Measurements from ENCODE around the gene PFN1. TPM values are rescaled to one million over a fixed set of nuclear protein-coding genes. Genes with fewer than 3 reads are reported as not detected.
"Not testable (repeated sequence)": the region's sequence is repeated elsewhere in the genome, so short reads cannot be mapped to it uniquely, and the experiment has no call there.

PFN1 gene
- total RNA-seq, 2 experiments from 2014 or later = 1,812 to 1,876 TPM

GRCh38 chr17:4932756-4933155 lies 15.6 kb downstream of the PFN1 start:
- H3K9me3 Mint-ChIP-seq = no peaks in the 10 kb centered on the region
- H3K27ac Mint-ChIP-seq = no peak overlapping the region
- H3K27me3 Mint-ChIP-seq (ENCODE audit: low read depth) = peaks cover 2% of the 10 kb centered on the region
- peaks cover 13% of the 10 kb centered on the region for H3K36me3 Mint-ChIP-seq (ENCODE audit: low read depth)
- no peak for DNase-seq
- peaks cover 18% of the 10 kb centered on the region for H3K4me1 Mint-ChIP-seq (ENCODE audit: low read depth)
- intact Hi-C loops (cut with micrococcal nuclease) = no loop called here
- H3K4me3 Mint-ChIP-seq = no peak overlapping the region
- CTCF ChIA-PET = no interaction called here

GRCh38 chr17:4931963-4932362 lies 16.4 kb downstream of the PFN1 start, which contains the start of gene GP1BA:
Gene GP1BA (plus strand): TSS chr17:4932277. CDS start chr17:4932605, 328 bp downstream.
- peaks cover 18% of the 10 kb centered on the region for H3K4me1 Mint-ChIP-seq (ENCODE audit: low read depth)
- intact Hi-C loops (cut with micrococcal nuclease) = no loop called here
- no peak for DNase-seq
- H3K27me3 Mint-ChIP-seq (ENCODE audit: low read depth) = peaks cover 2% of the 10 kb centered on the region
- no peaks in the 10 kb centered on the region for H3K9me3 Mint-ChIP-seq
- H3K27ac Mint-ChIP-seq = no peak within 1 kb of the TSS
- no peak within 1 kb of the TSS for H3K4me3 Mint-ChIP-seq
- CTCF ChIA-PET = no interaction called here
- H3K36me3 Mint-ChIP-seq (ENCODE audit: low read depth) = peaks cover 9% of the 10 kb centered on the region

GRCh38 chr17:4928881-4929280 lies 19.4 kb downstream of the PFN1 start:
- H3K9me3 Mint-ChIP-seq = no peaks in the 10 kb centered on the region
- H3K36me3 Mint-ChIP-seq (ENCODE audit: low read depth) = peaks cover 3% of the 10 kb centered on the region
- H3K4me3 Mint-ChIP-seq = no peak overlapping the region
- DNase-seq = no peak
- H3K4me1 Mint-ChIP-seq (ENCODE audit: low read depth) = peaks cover 6% of the 10 kb centered on the region
- CTCF ChIA-PET = no interaction called here
- H3K27ac Mint-ChIP-seq = no peak overlapping the region
- intact Hi-C loops (cut with micrococcal nuclease) = no loop called here
- H3K27me3 Mint-ChIP-seq (ENCODE audit: low read depth) = peaks cover 1% of the 10 kb centered on the region

GRCh38 chr17:4926577-4927335 lies 21.6 kb downstream of the PFN1 start:
- not testable (repeated sequence) for H3K4me1 Mint-ChIP-seq (ENCODE audit: low read depth)
- CTCF ChIA-PET = interaction anchor here (0.7 kb wide), 1 partner anchor 86 kb away, joined by 5 read pairs; no protein-coding TSS in a partner anchor

DNA sequence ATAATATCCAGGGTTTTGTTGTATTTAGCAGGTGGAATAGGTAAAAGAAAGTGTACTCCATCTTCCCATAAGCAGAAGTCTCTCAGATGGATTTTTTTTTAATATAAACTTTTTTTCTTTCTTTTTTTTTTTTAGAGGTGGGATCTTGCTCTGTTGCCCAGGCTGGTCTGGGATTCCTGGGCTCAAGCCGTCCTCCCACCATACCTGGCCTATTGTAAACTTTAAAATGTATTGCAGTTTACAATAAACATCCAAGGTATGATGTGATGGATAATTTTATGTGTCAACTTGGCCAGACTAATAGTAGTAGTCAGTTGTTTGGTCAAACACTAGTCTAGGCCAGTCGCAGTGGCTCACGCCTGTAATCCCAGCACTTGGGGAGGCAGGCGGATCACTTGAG lies 27.0 kb downstream of the PFN1 start:
- Mint-ChIP-seq H3K36me3 (ENCODE audit: low read depth) (no peaks in the 10 kb centered on the region), H3K4me3 (no peak overlapping the region), H3K9me3 (no peaks in the 10 kb centered on the region), H3K27me3 (ENCODE audit: low read depth) (no peaks in the 10 kb centered on the region), H3K27ac (no peak overlapping the region), H3K4me1 (ENCODE audit: low read depth) (no peaks in the 10 kb centered on the region)
- no peak for DNase-seq
- CTCF ChIA-PET = no interaction called here
- intact Hi-C loops (cut with micrococcal nuclease) = no loop called here

More at GRCh38 chr17:4926577-4927335, 21.6 kb downstream of the PFN1 start:
- H3K4me3 Mint-ChIP-seq; H3K27ac Mint-ChIP-seq; H3K36me3 Mint-ChIP-seq (ENCODE audit: low read depth); H3K27me3 Mint-ChIP-seq (ENCODE audit: low read depth); H3K9me3 Mint-ChIP-seq; intact Hi-C loops (cut with micrococcal nuclease); DNase-seq: not testable (repeated sequence)

DNA sequence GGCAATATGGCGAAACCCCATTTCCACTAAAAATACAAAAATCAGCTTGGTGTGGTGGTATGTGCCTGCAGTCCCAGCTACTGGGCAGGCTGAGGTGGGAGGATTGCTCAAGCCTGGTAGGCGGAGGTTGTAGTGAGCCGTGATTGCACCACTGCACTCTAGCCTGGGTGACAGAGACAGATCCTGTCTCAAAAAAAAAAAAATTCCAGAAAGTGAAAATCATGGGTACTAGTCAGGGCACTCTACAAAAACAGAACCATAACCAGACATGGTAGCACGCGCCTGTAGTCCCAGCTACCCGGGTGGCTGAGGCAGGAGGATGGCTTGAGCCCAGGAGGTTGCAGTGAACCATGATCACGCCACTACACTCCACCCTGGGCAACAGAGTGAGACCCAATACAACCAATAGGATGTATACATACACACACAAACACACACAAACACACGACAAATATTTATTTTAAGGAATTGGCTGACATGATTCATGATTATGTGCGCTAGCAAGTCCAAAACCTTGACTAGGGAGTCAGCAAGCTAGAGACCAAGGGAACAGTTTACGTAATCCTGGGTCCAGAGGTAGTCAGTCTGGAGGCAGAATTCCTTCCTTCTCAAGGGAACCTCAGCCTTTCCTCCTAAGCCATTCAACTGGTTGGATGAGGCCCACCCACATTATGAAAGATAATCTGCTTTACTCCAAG lies 27.8 kb downstream of the PFN1 start:
- Mint-ChIP-seq H3K27ac (no peak overlapping the region), H3K4me3 (no peak overlapping the region), H3K9me3 (no peaks in the 10 kb centered on the region), H3K27me3 (ENCODE audit: low read depth) (no peaks in the 10 kb centered on the region), H3K4me1 (ENCODE audit: low read depth) (no peaks in the 10 kb centered on the region), H3K36me3 (ENCODE audit: low read depth) (no peaks in the 10 kb centered on the region)
- DNase-seq = no peak
- intact Hi-C loops (cut with micrococcal nuclease) = no loop called here
- CTCF ChIA-PET = no interaction called here

DNA sequence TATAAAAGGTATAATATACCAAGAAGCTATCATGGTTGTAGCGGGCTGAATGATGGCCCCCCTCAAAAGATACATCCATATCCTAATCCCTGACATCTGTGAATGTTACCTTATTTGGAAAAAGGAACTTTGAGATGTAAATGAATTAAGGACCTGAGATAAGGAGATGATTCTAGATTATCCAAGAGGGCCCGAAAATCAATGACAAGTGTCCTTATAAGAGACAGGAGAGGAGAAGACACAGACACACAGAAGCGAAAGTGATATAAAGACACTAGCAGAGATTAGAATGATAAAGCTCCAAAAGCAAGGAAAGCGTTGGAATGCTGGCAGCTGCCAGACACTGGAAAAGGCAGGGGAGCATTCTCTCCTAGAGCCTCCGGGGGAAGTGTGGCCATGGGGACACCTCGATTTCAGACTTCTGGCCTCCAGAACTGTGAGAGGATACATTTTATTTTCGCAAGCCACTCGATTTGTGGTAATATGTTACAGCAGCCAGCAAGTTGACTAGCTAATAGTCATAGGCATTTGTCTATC lies 28.8 kb downstream of the PFN1 start:
- CTCF ChIA-PET = no interaction called here
- intact Hi-C loops (cut with micrococcal nuclease) = no loop called here
- DNase-seq = no peak

GRCh38 chr17:4914551-4914950 lies 33.8 kb downstream of the PFN1 start:
- H3K9me3 Mint-ChIP-seq; H3K4me3 Mint-ChIP-seq; H3K4me1 Mint-ChIP-seq (ENCODE audit: low read depth); intact Hi-C loops (cut with micrococcal nuclease); H3K27me3 Mint-ChIP-seq (ENCODE audit: low read depth); H3K36me3 Mint-ChIP-seq (ENCODE audit: low read depth); H3K27ac Mint-ChIP-seq; DNase-seq; CTCF ChIA-PET: not testable (repeated sequence)

More for the DNA sequence above, 28.8 kb downstream of the PFN1 start:
- Mint-ChIP-seq H3K36me3 (ENCODE audit: low read depth) (no peaks in the 10 kb centered on the region), H3K9me3 (no peaks in the 10 kb centered on the region), H3K4me3 (no peak overlapping the region), H3K4me1 (ENCODE audit: low read depth) (no peaks in the 10 kb centered on the region), H3K27ac (no peak overlapping the region), H3K27me3 (ENCODE audit: low read depth) (no peaks in the 10 kb centered on the region)

- DNase-seq = no peak
- intact Hi-C loops (cut with micrococcal nuclease) = no loop called here
- Mint-ChIP-seq H3K36me3 (ENCODE audit: low read depth) (no peaks in the 10 kb centered on the region), H3K4me1 (ENCODE audit: low read depth) (no peaks in the 10 kb centered on the region), H3K27me3 (ENCODE audit: low read depth) (no peaks in the 10 kb centered on the region), H3K27ac (no peak overlapping the region), H3K9me3 (no peaks in the 10 kb centered on the region), H3K4me3 (no peak overlapping the region)
- CTCF ChIA-PET = no interaction called here
Measured at GRCh38 chr17:4913994-4914393, 34.3 kb downstream of the PFN1 start.

DNA sequence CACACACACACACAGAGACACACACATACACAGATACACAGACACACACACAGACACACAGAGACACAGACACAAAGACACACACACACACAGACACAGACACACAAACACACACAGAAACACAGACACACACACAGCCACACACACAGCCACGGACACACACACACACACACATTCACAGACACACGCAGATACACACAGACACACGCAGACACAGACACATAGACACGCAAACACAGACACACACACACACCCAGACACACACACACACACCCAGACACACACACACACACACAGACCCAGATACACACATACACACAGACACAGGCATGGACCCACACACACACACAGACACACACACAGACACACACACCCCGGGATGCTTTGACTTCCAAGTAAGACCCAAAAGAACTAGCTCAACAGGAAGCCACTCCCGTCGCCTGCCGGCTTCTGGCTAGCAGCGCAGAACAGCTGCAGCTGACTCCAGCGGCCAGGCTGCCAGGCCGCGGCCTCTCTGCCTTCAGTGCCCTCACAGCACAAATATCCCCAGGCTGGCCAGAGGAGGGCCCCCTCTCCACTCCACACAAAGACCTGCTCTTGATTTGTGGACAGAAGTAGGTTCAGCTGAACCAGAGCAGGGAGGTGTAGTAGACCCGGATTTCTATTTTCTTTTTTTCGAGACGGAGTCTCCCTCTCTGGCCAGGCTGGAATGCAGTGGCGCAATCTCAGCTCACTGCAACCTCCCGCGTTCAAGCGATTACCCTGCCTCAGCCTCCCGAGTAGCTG lies 39.4 kb downstream of the PFN1 start:
- CTCF ChIA-PET = interaction anchor here (0.7 to 1.8 kb wide), 16 partner anchors 9 to 200 kb away, joined by 3 to 15 read pairs (median 3); partner anchors contain the start of genes C17orf107, RNF167, SLC25A11 and SPAG7

DNA sequence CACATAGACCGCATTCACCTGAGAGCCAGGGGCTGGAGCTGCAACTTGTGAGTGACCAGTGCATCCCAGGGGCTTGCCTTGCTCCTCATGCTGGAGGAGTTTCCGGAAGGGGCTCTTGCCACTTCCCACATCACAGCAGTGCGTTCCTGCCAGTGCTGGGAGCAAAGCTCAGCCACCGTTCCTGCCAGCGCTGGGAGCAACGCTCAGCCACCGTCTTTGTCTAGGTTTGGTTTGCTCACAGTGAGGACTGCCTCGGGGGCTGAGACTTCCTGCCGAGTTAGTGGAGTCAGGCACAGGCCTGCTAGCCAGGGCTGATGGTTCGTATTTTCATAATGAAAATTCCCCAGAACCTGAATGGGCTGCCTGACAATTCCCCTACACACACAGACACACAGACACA lies 40.0 kb downstream of the PFN1 start:
- no peaks in the 10 kb centered on the region for H3K36me3 Mint-ChIP-seq (ENCODE audit: low read depth)
- no peak overlapping the region for H3K27ac Mint-ChIP-seq
- no peaks in the 10 kb centered on the region for H3K9me3 Mint-ChIP-seq
- H3K4me3 Mint-ChIP-seq = no peak overlapping the region
- intact Hi-C loops (cut with micrococcal nuclease) = loop anchor here (2.0 kb wide), 1 partner anchor 32 kb away; the partner anchor contains the start of genes RNF167 and SLC25A11
- H3K4me1 Mint-ChIP-seq (ENCODE audit: low read depth) = peaks cover 4% of the 10 kb centered on the region
- CTCF ChIA-PET = interaction anchor here (0.6 to 1.8 kb wide), 8 partner anchors 51 to 262 kb away, joined by 3 to 8 read pairs (median 4); partner anchors contain the start of gene SPAG7
- H3K27me3 Mint-ChIP-seq (ENCODE audit: low read depth) = no peaks in the 10 kb centered on the region
- peak; percentile 34 for DNase-seq

More for the DNA sequence above, 39.4 kb downstream of the PFN1 start:
- Mint-ChIP-seq H3K9me3 (no peaks in the 10 kb centered on the region), H3K27me3 (ENCODE audit: low read depth) (no peaks in the 10 kb centered on the region), H3K27ac (no peak overlapping the region), H3K4me1 (ENCODE audit: low read depth) (no peaks in the 10 kb centered on the region), H3K4me3 (no peak overlapping the region), H3K36me3 (ENCODE audit: low read depth) (no peaks in the 10 kb centered on the region)
- intact Hi-C loops (cut with micrococcal nuclease) = loop anchor here (1.0 to 2.0 kb wide), 5 partner anchors 32 to 153 kb away; partner anchors contain the start of genes RNF167, SLC25A11 and SPAG7
- DNase-seq = peak; percentile 90

GRCh38 chr17:4906642-4907041 lies 41.7 kb downstream of the PFN1 start:
- H3K4me3 Mint-ChIP-seq; CTCF ChIA-PET; H3K27me3 Mint-ChIP-seq (ENCODE audit: low read depth); H3K27ac Mint-ChIP-seq; intact Hi-C loops (cut with micrococcal nuclease); H3K9me3 Mint-ChIP-seq; DNase-seq; H3K36me3 Mint-ChIP-seq (ENCODE audit: low read depth): not testable (repeated sequence)
- H3K4me1 Mint-ChIP-seq (ENCODE audit: low read depth) = peaks cover 17% of the 10 kb centered on the region
